WERI-Rb-1 (cell line): ENCODE measurements around the gene COL6A2.

Source experiments
- DNase-seq: peaks from one replicate; pipeline ENCODE4 v3.0.0-alpha.2; 2020
- H3K27ac ChIP-seq: fragments of 250-450 bp; sonication (Bioruptor Pico); 2 replicates; pipeline ENCODE4 v1.5.1; 2020; ENCODE audit warnings: mild to moderate bottlenecking, moderate library complexity
- H3K27me3 ChIP-seq: fragments of 250-450 bp; sonication (Bioruptor Pico); 2 replicates; pipeline ENCODE4 v1.5.1; 2021; ENCODE audit warnings: mild to moderate bottlenecking, low read depth, moderate library complexity; ENCODE audit not compliant: insufficient read depth, severe bottlenecking
- H3K36me3 ChIP-seq: fragments of 250-450 bp; sonication (Bioruptor Pico); 2 replicates; pipeline ENCODE4 v1.5.1; 2020; ENCODE audit warnings: mild to moderate bottlenecking, moderate library complexity
- H3K4me3 ChIP-seq: 2 replicates; pipeline ENCODE4 v1.5.1; 2011; ENCODE audit warnings: low read depth, mild to moderate bottlenecking, control low read depth, low read length
- H3K9me3 ChIP-seq: fragments of 250-450 bp; sonication (Bioruptor Pico); 2 replicates; pipeline ENCODE4 v1.5.1; 2021; ENCODE audit warnings: mild to moderate bottlenecking, moderate library complexity; ENCODE audit not compliant: severe bottlenecking
- TF ChIP-seq, protein P1 (sequence below): IDR thresholded peaks from 2 replicates; pipeline ENCODE4 v1.5.1; 2011; ENCODE audit warnings: low read depth, mild to moderate bottlenecking, control low read depth, inconsistent platforms, low read length

Gene COL6A2

DNA sequence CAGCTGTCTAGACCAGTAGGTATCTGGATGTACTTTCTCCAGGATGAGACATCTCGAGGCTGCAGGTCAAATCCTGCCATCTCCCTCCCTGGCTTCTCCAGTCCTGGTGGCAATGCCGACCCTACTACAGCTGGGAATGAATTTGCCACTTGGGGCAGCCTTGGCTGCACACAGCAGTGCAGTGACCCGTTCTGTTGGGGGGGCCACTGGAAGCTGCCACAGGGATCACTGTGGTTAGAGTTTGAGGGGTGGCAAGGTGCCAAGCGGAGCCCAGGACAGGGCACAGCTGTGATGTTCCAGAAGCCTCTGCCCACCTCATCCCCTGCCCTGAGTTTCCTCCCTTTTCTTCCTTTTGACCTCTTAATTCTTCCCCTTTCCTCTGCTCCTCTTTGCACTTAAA lies 17.1 kb downstream of the COL6A2 start:
- peaks cover 27% of the 10 kb centered on the region for H3K36me3 ChIP-seq
- no peak overlapping the region for H3K27ac ChIP-seq

DNA sequence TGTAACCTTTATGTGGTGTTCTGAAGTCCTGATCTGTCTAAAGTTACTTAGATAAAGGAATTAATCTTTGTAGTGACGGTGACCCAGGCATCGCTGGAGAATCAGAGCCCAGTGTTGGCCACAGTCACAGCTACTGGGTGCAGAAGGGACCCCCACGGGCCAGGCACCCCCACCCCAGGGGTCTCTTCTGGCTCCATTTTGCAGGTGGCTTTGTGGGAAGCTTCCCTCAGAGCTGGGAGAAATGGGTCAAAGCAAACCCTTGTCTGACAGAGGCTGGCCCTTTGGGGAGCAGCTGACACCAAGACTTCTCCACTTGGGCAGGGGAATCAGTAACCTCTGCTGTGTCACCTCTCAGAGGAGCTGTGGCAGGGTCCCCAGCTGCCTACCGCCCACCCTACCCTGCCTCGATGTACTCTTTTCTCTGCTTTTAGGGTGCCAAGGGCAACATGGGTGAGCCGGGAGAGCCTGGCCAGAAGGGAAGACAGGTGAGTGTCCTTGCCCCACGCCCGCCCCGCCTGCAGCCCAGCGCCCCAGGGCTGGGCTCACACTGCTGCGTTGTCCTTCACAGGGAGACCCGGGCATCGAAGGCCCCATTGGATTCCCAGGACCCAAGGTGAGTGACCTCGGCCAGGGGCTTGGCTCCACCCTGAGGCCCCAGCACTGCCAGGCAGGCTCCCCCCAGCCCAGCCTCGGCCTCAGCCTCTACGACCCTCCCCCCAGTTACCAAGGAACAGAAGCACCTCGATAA lies 17.7 kb downstream of the COL6A2 start:
- TF ChIP-seq, protein P1, sequence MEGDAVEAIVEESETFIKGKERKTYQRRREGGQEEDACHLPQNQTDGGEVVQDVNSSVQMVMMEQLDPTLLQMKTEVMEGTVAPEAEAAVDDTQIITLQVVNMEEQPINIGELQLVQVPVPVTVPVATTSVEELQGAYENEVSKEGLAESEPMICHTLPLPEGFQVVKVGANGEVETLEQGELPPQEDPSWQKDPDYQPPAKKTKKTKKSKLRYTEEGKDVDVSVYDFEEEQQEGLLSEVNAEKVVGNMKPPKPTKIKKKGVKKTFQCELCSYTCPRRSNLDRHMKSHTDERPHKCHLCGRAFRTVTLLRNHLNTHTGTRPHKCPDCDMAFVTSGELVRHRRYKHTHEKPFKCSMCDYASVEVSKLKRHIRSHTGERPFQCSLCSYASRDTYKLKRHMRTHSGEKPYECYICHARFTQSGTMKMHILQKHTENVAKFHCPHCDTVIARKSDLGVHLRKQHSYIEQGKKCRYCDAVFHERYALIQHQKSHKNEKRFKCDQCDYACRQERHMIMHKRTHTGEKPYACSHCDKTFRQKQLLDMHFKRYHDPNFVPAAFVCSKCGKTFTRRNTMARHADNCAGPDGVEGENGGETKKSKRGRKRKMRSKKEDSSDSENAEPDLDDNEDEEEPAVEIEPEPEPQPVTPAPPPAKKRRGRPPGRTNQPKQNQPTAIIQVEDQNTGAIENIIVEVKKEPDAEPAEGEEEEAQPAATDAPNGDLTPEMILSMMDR: no peak
- DNase-seq: peak; percentile 6
- Histone ChIP-seq H3K9me3 (peaks cover 4% of the 10 kb centered on the region), H3K4me3 (no peak overlapping the region), H3K27ac (no peak overlapping the region), H3K27me3 (no peaks in the 10 kb centered on the region), H3K36me3 (peaks cover 27% of the 10 kb centered on the region)

More for the DNA sequence above, 17.1 kb downstream of the COL6A2 start:
- Histone ChIP-seq H3K27me3 (no peaks in the 10 kb centered on the region), H3K9me3 (peaks cover 4% of the 10 kb centered on the region), H3K4me3 (no peak overlapping the region)
- DNase-seq: no peak
- TF ChIP-seq, protein P1: no peak

DNA sequence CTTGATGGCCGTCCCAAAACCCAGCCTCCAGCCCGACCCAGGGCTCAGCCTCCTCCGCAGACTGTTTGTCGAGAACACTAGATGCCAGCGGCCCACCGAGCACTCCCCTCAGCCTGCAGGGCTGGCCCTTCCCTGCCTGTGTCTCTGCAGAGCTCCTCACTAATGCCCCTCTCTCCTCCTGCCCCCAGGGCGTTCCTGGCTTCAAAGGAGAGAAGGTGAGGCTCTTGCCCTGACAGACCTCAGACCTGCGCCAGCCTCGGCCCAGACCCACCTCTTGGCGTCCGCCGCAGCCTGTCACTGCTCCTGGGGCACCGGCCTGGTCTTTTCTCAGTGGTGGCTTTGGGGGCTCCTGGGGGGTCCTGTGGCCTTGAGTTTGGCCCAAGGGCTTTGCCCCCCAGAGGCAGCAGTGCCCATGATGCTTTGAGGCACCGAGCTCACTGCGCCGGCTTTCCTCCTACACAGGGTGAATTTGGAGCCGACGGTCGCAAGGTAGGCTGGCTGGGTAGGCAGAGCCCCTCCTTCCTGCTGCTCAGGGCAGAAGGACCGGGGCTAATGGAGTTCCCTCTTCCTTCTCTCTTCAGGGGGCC lies 18.4 kb downstream of the COL6A2 start:
- H3K36me3 ChIP-seq: peaks cover 31% of the 10 kb centered on the region
- no peak overlapping the region for H3K27ac ChIP-seq
- H3K27me3 ChIP-seq: no peaks in the 10 kb centered on the region
- H3K9me3 ChIP-seq: peaks cover 4% of the 10 kb centered on the region
- H3K4me3 ChIP-seq: no peak overlapping the region
- peak; percentile 7 for DNase-seq
- TF ChIP-seq, protein P1: no peak

DNA sequence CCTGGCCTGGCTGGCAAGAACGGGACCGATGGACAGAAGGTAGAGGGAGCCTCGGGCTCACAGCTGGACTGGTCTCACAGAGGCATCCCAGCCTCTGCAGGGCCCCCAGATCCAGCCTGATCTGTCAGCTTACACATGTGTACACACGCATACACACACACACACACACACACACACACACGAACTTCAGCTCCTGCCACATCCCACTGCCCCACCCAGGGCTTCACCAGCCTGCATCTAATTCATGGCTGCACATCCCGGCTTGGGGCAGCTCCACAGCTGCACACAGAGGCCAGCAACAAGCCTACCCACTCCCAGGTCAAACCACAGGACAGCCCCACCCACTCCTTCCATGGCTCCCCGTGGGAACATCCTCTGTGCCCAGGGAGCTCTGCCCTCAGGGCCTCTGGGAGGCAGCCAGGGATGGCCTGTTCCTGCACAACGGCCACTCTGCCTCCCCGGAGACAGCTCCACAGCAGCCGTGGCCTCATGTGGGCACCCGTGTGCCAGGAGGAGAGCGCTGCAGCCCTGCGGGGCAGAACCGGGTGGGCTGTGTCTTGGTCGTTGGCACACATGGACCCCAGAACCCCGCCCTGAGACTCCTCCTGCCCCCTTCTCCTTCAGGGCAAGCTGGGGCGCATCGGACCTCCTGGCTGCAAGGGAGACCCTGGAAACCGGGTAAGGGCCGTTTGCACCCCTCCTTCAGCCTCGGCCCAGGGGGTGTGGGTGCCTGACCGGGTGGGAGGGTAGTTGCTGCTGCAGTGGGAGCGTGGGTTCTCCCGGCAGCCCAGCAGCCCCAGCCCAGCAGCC lies 19.1 kb downstream of the COL6A2 start:
- Histone ChIP-seq H3K27ac (no peak overlapping the region), H3K4me3 (no peak overlapping the region), H3K27me3 (no peaks in the 10 kb centered on the region), H3K9me3 (peaks cover 4% of the 10 kb centered on the region), H3K36me3 (peaks cover 37% of the 10 kb centered on the region)
- DNase-seq: peak; percentile 7
- TF ChIP-seq, protein P1: no peak

DNA sequence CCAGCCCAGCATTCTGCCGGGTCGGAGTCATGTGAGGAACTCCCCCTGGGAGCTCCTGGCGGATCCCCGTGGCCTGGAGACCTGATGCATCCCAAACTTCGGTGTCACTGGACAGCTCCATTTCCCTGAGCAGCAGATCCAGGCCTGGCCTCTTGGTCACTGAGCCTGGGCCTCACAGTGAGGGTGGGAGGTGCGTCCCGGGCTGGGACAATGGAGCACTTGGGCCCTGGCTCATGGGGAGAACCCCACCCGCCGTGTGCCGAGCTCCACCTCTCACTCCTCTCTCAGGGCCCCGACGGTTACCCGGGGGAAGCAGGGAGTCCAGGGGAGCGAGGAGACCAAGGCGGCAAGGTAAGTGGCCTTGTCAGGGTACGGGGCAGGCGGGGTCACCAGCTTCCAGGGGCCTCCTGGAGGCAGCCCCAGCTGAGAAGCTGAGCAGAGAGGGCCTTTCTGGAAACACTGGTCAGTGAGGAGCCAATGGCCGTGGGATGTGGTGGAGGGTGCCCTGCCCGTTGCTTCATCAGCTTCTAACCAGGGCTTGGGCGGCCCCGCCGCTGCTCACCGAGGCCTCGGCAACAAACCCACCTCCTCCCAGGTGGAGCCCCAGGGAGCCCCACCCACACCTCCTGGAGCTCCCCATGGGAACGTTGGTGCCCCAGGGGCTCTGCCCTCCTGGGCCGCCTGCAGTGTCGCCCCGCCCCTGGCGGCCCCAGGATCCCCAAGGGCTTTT lies 19.8 kb downstream of the COL6A2 start:
- H3K4me3 ChIP-seq: no peak overlapping the region
- no peak overlapping the region for H3K27ac ChIP-seq
- TF ChIP-seq, protein P1: no peak
- H3K9me3 ChIP-seq: peaks cover 4% of the 10 kb centered on the region
- H3K27me3 ChIP-seq: no peaks in the 10 kb centered on the region
- H3K36me3 ChIP-seq: peaks cover 41% of the 10 kb centered on the region
- no peak for DNase-seq
